Measurements from ENCODE around the gene POLR1H.

The POLR1H gene

DNA sequence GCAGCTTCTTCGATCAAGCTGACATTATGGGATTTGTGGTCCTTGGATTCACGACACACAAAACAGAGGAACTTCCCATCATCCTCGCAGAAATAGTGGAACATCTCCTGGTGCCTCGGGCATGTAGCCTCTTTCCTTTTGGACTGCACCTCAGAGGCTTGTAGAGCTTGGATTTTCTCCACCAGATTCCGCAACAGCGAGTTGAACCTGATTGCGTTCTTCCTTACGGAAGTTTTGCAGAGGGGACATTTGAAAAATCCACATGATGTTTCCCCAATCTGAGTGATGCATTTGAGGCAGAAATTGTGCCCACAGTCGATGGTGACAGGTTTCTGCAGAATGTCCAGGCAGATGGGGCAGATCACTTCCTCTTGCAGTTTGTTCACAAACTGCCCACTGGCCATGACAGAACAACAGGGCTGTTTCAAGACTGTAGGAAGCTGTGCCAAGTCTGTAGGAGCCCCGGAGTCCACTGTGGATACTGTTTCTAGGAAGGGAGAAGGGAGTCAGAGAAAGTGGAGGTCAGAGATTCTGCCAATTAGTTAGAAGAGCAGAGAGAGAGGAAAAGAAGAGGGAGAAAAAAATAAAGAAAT is 51.4 kb downstream of the POLR1H start:
- no peak for DNase-seq
- H3K36me3 ChIP-seq, result no peaks in the 10 kb centered on the region
- TF ChIP-seq, protein P1, sequence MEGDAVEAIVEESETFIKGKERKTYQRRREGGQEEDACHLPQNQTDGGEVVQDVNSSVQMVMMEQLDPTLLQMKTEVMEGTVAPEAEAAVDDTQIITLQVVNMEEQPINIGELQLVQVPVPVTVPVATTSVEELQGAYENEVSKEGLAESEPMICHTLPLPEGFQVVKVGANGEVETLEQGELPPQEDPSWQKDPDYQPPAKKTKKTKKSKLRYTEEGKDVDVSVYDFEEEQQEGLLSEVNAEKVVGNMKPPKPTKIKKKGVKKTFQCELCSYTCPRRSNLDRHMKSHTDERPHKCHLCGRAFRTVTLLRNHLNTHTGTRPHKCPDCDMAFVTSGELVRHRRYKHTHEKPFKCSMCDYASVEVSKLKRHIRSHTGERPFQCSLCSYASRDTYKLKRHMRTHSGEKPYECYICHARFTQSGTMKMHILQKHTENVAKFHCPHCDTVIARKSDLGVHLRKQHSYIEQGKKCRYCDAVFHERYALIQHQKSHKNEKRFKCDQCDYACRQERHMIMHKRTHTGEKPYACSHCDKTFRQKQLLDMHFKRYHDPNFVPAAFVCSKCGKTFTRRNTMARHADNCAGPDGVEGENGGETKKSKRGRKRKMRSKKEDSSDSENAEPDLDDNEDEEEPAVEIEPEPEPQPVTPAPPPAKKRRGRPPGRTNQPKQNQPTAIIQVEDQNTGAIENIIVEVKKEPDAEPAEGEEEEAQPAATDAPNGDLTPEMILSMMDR (IDR thresholded peaks at IDR 0.05; ENCODE audit: low read depth, low read length), result no peak
- H3K4me1 ChIP-seq, result no peaks in the 10 kb centered on the region
- no peaks in the 10 kb centered on the region for H3K9me3 ChIP-seq
- peaks cover 40% of the 10 kb centered on the region for H3K27me3 ChIP-seq
- H3K4me3 ChIP-seq (ENCODE audit: low read depth, low read length), result no peak overlapping the region

DNA sequence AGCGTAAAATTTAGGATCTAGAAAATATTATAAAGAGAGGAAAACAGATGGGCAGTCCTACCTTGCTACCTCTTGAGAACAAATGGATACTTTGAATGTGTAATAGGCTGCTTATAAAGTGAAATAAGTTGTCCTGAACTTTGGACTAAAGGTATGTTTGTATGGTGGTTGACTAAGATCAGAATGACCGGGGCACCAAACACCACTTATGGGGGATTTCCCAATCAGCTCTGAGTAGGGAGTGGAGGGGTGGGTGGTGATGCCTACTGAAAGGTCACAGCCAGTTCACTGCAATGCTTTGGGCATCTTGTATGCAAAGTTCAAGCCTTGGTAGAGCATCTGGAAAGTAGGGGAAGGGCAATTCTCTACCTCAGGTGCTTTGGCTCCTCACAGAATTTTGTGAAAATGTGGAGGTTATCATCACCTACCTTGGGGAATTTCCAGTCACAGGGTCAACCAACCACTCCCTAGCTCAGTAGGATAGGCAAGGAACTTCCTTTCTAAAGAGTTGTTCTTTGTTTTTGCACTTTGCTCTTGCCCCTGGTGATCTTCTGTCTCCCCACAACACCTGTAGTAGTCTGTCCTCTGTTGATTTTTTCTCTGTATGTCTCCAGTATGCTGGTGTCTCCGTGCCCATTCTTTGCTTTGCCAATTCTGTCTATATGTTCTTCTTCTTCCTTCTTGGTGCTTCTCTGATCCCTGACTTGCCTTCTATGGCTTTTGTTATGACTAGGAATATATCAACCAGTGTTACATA is 52.1 kb downstream of the POLR1H start, which contains the start of gene TRIM31:
TRIM31 (minus strand) TSS at position 88 of the 757 bp plus-strand sequence. CDS start 285 bp downstream, outside the sequence.
- Histone ChIP-seq H3K4me1 (no peaks in the 10 kb centered on the region), H3K9me3 (no peaks in the 10 kb centered on the region), H3K4me3 (ENCODE audit: low read depth, low read length) (no peak within 1 kb of the TSS), H3K36me3 (no peaks in the 10 kb centered on the region), H3K27me3 (peaks cover 40% of the 10 kb centered on the region)
- TF ChIP-seq, protein P1 (IDR thresholded peaks at IDR 0.05; ENCODE audit: low read depth, low read length), result no peak
- DNase-seq, result no peak

DNA sequence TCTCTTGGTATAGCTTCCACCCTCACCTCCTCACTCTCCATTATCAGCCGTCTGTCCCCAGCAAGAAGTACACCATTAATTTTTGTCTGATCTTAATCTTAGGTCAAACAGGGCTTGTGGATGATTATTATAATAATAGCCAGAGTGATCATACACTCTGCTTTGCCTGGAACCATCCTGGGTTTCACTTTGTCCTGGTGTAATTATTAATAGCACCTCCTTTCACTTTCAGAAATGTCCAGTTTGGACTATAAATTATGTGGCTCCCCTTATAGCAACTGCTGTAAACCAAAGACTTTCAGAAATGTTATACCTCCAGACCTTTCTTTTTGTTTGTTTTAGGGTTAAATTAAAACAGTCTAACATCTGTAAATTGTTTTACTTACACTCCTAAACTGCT is 52.8 kb downstream of the POLR1H start:
- Histone ChIP-seq H3K27me3 (peaks cover 43% of the 10 kb centered on the region), H3K4me3 (ENCODE audit: low read depth, low read length) (no peak overlapping the region)
- TF ChIP-seq, protein P1 (IDR thresholded peaks at IDR 0.05; ENCODE audit: low read depth, low read length), result no peak

More for the DNA sequence above, 52.8 kb downstream of the POLR1H start:
- H3K36me3 ChIP-seq, result no peaks in the 10 kb centered on the region
- H3K4me1 ChIP-seq, result no peaks in the 10 kb centered on the region
- no peaks in the 10 kb centered on the region for H3K9me3 ChIP-seq
- no peak for DNase-seq

Data from BE2C (cell line).